DND-41 (cell line): ENCODE data around the gene PACS1.

ENCODE experiments used
- ATAC-seq: fragments of 200-7000 bp; cut with Tn5 transposase; 3 replicates; pipeline ENCODE4 v1.9.1; 2021; ENCODE audit warnings: low read depth; ENCODE audit not compliant: insufficient read depth
- DNase-seq: peaks from one replicate; pipeline ENCODE4 v3.0.0-alpha.2; 2020
- H2AFZ ChIP-seq: 2 replicates; pipeline ENCODE4 v1.6.0; 2012; ENCODE audit warnings: low read depth, low read length
- H3K27ac ChIP-seq: 2 replicates; pipeline ENCODE4 v1.5.1; 2012; ENCODE audit warnings: low read length, inconsistent platforms
- H3K27me3 ChIP-seq: fragments of 200-600 bp; sonication (generic); 2 replicates; pipeline ENCODE4 v1.6.0; 2012; ENCODE audit warnings: low read length, mild to moderate bottlenecking, inconsistent platforms; ENCODE audit not compliant: insufficient read depth, poor library complexity
- H3K36me3 ChIP-seq: 2 replicates; pipeline ENCODE4 v1.5.1; 2012; ENCODE audit warnings: low read length, inconsistent platforms; ENCODE audit not compliant: insufficient read depth
- H3K4me1 ChIP-seq: 2 replicates; pipeline ENCODE4 v1.5.1; 2012; ENCODE audit warnings: mild to moderate bottlenecking, low read length; ENCODE audit not compliant: insufficient read depth
- H3K4me2 ChIP-seq: 2 replicates; pipeline ENCODE4 v1.6.0; 2012; ENCODE audit warnings: mild to moderate bottlenecking, moderate library complexity, low read length, inconsistent platforms; ENCODE audit not compliant: insufficient read depth
- H3K4me3 ChIP-seq, 2 experiments: fragments of 200-600 bp in 1 of 2; shearing (Covaris generic) in 1 of 2; 2 replicates each; pipeline ENCODE4 v1.5.1; 2012 to 2016; ENCODE audit warnings: inconsistent platforms in 2 of 2, low read length in 2 of 2, mild to moderate bottlenecking in 2 of 2, low read depth in 1 of 2, moderate library complexity in 1 of 2
- H3K79me2 ChIP-seq: 2 replicates; pipeline ENCODE4 v1.6.0; 2012; ENCODE audit warnings: low read length, inconsistent platforms; ENCODE audit not compliant: insufficient read depth
- H3K9ac ChIP-seq: 2 replicates; pipeline ENCODE4 v1.6.0; 2012; ENCODE audit warnings: low read depth, mild to moderate bottlenecking, inconsistent platforms, low read length, moderate library complexity
- H3K9me3 ChIP-seq: 2 replicates; pipeline ENCODE4 v1.5.1; 2012; ENCODE audit warnings: low read length, moderate library complexity, mild to moderate bottlenecking, inconsistent platforms; ENCODE audit not compliant: insufficient read depth, severe bottlenecking
- H4K20me1 ChIP-seq: 2 replicates; pipeline ENCODE4 v1.6.0; 2012; ENCODE audit warnings: low read length; ENCODE audit not compliant: insufficient read depth
- EZH2 ChIP-seq: IDR thresholded peaks from 3 replicates; pipeline ENCODE4 v1.6.1; 2012; ENCODE audit warnings: borderline replicate concordance, low read depth, mild to moderate bottlenecking, moderate library complexity, low read length, inconsistent platforms; ENCODE audit not compliant: severe bottlenecking
- TF ChIP-seq, protein P1 (sequence below): IDR thresholded peaks from 2 replicates; pipeline ENCODE4 v1.5.1; 2012; ENCODE audit warnings: borderline replicate concordance, low read length, moderate library complexity, mild to moderate bottlenecking; ENCODE audit not compliant: poor library complexity, severe bottlenecking; ENCODE audit errors: extremely low read depth

The PACS1 gene

DNA sequence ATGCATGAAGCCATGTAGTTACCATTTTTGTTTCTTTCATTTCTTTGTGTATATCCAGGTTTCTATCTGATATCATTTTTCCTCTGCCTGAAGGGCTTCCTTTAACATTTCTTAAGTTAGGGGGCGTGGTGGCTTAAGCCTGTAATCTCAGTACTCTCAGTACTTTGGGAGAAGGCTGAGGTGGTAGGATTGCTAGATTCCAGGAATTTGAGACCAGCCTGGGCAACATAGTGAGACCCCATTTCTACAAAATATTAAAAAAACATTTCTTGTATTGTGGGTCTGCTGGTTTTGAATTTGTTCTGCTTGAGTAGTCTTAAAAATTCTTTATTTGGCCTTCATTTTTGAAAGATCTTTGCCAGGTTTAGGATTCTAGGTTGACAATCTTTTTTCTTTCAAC, 5.5 kb upstream of the PACS1 start:
- H3K9ac ChIP-seq = no peak overlapping the region
- no peaks in the 10 kb centered on the region for H3K9me3 ChIP-seq
- peaks cover 3% of the 10 kb centered on the region for H3K4me1 ChIP-seq
- peaks cover 27% of the 10 kb centered on the region; the same call in 1 of the 2 replicates for H4K20me1 ChIP-seq
- ATAC-seq (no peak), DNase-seq (no peak)
- no peak overlapping the region for H2AFZ ChIP-seq
- H3K4me3 ChIP-seq = no peak overlapping the region
- H3K27me3 ChIP-seq = no peaks in the 10 kb centered on the region
- no peak for TF ChIP-seq EZH2
- TF ChIP-seq, protein P1, sequence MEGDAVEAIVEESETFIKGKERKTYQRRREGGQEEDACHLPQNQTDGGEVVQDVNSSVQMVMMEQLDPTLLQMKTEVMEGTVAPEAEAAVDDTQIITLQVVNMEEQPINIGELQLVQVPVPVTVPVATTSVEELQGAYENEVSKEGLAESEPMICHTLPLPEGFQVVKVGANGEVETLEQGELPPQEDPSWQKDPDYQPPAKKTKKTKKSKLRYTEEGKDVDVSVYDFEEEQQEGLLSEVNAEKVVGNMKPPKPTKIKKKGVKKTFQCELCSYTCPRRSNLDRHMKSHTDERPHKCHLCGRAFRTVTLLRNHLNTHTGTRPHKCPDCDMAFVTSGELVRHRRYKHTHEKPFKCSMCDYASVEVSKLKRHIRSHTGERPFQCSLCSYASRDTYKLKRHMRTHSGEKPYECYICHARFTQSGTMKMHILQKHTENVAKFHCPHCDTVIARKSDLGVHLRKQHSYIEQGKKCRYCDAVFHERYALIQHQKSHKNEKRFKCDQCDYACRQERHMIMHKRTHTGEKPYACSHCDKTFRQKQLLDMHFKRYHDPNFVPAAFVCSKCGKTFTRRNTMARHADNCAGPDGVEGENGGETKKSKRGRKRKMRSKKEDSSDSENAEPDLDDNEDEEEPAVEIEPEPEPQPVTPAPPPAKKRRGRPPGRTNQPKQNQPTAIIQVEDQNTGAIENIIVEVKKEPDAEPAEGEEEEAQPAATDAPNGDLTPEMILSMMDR = no peak
- no peak overlapping the region for H3K27ac ChIP-seq
- H3K4me2 ChIP-seq = no peak overlapping the region
- peaks cover 33% of the 10 kb centered on the region; the same call in 1 of the 2 replicates for H3K79me2 ChIP-seq
- H3K36me3 ChIP-seq = peaks cover 99% of the 10 kb centered on the region

DNA sequence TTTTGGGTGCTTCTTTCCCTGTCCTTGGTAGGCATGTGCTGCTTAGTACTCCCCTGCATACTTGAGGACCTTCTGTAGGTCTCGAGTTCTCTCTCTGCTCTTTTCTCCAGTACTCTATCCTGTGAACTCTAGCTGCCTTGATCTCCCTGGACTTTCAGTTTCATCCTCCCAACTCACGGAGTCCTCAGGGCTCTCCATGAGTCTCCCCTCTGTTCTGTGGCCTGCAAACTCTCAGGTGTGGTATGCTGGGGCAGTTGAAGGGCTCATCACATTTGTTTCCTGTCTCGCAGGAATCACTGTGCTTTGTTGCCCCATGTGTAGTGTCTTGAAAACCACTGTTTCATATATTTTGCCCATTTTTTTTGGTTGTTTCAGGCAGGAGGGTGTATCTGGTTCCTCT, 3.3 kb upstream of the PACS1 start:
- TF ChIP-seq, protein P1 = no peak
- no peak for TF ChIP-seq EZH2
- Histone ChIP-seq H3K36me3 (peaks cover 78% of the 10 kb centered on the region), H3K79me2 (peaks cover 39% of the 10 kb centered on the region), H3K4me2 (no peak overlapping the region), H4K20me1 (peaks cover 21% of the 10 kb centered on the region; the same call in 1 of the 2 replicates), H3K4me3 (no peak overlapping the region), H3K9ac (no peak overlapping the region), H3K27ac (0 out of 2 replicates have a peak overlapping the region, but pooled peaks have one; percentile 3), H3K9me3 (no peaks in the 10 kb centered on the region), H2AFZ (no peak overlapping the region), H3K27me3 (no peaks in the 10 kb centered on the region), H3K4me1 (peaks cover 17% of the 10 kb centered on the region)
- DNase-seq = no peak
- no peak for ATAC-seq

DNA sequence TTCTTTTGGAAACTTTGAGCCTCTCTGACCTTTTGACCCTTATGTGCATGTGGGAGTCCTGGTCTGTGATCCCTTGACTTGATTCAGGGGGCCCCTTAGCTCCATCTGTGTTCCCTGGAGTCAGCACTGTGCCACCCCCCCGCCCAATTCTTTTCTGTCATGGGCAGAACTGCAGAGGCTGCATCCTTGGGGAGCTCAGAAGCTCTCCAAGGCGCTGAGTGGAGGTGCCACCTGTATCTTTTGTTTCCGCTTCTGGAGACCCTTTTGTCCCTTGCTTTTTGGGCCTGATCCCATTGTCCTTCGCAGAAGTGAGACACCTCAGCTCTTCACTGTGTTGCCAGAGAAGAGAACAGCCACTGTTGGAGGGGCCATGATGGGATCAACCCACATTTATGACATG, 2.4 kb upstream of the PACS1 start:
- Histone ChIP-seq H3K9me3 (no peaks in the 10 kb centered on the region), H3K4me1 (peaks cover 25% of the 10 kb centered on the region), H3K27me3 (no peaks in the 10 kb centered on the region), H3K27ac (no peak overlapping the region), H3K36me3 (peaks cover 72% of the 10 kb centered on the region), H3K4me2 (no peak overlapping the region), H4K20me1 (peaks cover 21% of the 10 kb centered on the region; the same call in 1 of the 2 replicates), H3K79me2 (peaks cover 44% of the 10 kb centered on the region), H3K4me3 (no peak overlapping the region), H3K9ac (no peak overlapping the region), H2AFZ (no peak overlapping the region)
- DNase-seq (no peak), ATAC-seq (no peak)
- TF ChIP-seq, protein P1 = no peak
- TF ChIP-seq EZH2 = no peak
